ENCODE data around the gene PCSK4.

Gene PCSK4

DNA sequence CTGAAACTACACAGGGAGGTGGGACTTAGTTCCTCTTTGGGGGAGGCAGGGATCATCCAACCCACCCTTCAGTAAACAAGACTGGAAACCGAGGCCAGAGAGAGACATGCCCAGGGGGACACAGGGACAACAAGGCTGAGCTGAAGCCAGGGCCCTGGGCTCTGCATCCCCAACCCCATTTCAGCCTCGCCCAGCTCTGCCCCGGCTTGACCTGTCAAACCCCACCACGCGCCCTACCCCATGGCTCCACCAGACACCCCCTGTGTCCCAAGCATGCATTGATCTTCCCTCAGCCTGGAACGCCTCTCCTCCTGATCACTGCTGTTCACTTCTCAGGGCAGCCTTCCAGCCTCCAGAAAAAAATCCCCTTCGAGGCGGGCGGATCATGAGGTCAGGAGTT is 42.2 kb downstream of the PCSK4 start:
- no peak for TF ChIP-seq POLR2A (IDR thresholded peaks at IDR 0.05; ENCODE audit: low read length)
- DNase-seq, result no peak

- DNase-seq, result no peak
- TF ChIP-seq GATA1 (IDR thresholded peaks at IDR 0.05; ENCODE audit: low read depth, low read length) (no peak), POLR2A (IDR thresholded peaks at IDR 0.05; ENCODE audit: low read length) (no peak)
These were observed 42.6 kb downstream of the PCSK4 start for GRCh38 chr19:1447504-1447903.

DNA sequence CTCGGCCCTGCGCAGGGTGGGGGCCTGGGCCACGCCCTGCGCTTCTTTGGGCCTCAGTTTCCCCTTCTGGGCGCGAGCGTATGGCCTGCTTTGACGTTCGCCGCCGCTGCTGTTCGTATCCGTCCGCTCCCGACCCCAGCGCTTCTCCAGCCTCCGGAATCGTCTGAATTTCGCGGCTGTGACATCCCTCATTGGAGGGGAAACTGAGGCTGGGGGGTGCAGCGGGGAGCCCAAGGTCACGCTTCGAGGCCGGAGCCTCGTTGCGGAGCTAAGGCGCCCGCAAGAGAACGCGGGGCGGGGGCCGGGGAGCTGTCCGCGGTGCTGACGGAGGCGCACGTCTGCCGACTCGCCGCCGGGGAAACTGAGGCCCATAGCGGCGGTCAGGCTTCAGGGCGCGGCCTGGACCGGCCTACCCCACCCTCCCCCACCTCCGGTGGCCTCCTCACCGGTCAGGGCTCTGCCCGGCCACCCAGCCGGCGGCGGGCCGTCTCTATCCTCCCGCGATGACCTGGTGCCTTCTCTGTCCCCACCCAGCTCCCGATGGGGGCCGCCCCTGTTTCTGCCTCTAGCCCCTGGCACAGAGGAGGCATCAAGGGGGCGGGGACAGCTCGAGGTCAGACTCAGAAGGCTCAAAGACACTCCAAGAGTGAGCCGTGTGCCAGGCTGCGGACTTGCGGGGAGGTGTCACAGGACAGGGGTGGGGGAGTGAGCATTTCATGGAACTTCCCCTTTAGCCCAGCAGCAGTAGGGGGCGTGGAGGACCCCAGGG is 43.3 kb downstream of the PCSK4 start:
- DNase-seq, result peak in 1 of 2 experiments; percentile 49

DNA sequence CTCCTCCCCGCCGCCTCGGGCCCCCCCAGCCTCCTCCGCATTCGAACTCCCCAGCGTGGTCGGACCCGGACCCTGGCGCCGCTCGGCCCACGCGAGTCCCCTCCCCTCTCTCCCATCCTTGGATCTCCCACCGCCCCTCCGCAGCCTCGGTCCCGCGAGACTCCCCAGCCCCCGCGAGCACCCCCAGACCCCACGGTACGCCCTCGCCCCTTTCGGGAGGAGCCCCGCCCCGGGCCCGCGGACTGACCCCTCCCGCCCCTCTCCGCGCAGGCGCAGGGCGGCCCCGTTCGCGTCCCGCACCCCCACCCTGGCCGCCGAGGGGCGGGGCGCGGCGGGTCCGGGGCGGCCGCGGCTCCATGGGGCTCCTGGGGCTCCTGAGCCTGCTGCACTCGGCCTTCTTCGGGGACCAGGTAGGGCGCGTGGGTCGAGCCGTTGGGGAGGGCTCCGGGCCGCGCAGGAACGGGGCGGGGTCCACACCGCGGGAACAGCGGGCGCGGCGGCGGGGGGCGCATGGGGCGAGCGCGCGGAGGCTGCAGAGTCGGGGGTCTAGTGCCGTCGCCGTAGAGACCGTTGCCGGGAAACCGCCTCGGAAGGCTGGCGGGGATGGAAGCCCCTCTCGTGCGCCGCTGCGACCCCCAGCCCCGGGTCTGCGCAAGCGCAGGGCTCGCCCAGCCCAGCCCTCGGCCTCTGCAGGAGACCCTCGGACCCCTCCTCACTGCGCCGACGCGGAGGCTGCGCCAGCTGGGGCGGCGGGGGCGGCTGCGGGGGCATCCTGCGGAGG is 44.0 kb downstream of the PCSK4 start:
- peak in 1 of 2 experiments; percentile 31 for DNase-seq
- TF ChIP-seq POLR2A (IDR thresholded peaks at IDR 0.05; ENCODE audit: low read length) (no peak), GATA1 (IDR thresholded peaks at IDR 0.05; ENCODE audit: low read depth, low read length) (no peak)

More for the DNA sequence above, 43.3 kb downstream of the PCSK4 start:
- TF ChIP-seq GATA1 (IDR thresholded peaks at IDR 0.05; ENCODE audit: low read depth, low read length) (no peak), POLR2A (IDR thresholded peaks at IDR 0.05; ENCODE audit: low read length) (no peak)

- TF ChIP-seq POLR2A (IDR thresholded peaks at IDR 0.05; ENCODE audit: low read length) (no peak), GATA1 (IDR thresholded peaks at IDR 0.05; ENCODE audit: low read depth, low read length) (no peak)
- DNase-seq, result peak; percentile 72 to 85
These were observed 44.8 kb downstream of the PCSK4 start for GRCh38 chr19:1445185-1445931.

DNA sequence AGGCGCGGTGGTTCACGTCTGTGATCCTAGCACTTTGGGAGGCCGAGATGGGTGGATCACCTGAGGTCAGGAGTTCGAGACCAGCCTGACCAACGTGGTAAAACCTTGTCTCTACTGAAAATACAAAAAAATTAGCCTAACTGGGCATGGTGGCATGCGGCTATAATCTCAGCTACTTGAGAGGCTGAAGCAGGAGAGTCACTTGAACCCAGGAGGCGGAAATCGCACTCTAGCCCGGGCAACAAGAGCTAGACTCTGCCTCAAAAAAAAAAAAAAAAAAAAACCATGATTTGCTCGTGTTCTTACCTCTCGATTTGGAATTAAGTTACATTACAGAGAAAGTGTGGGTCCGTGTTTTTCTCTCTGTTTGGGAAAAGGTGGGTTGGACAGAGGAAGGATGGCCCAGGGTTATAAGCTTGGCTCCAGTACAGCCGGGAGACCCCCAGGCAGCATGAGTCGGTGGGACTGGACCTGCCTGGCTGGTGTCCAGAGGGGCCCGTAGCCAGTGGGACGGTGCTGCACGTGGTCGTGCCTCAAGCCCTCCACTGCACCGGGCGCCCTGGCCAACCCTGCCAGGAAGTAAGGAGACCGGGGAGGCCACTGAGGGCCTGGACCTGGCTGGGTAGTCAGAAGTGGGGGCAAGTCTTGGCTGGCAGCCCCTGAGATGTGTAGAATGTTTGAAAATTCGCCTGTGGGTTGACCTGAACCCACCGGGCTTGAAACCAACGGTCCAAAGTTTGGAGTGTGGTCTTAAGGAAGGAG is 48.3 kb downstream of the PCSK4 start:
- DNase-seq, result no peak
- TF ChIP-seq GATA1 (IDR thresholded peaks at IDR 0.05; ENCODE audit: low read depth, low read length), result no peak
- TF ChIP-seq POLR2A (IDR thresholded peaks at IDR 0.05; ENCODE audit: low read length), result no peak

GRCh38 chr19:1441022-1441426 is 49.1 kb downstream of the PCSK4 start:
- DNase-seq, result no peak

GRCh38 chr19:1440418-1440801 is 49.7 kb downstream of the PCSK4 start:
- no peak for TF ChIP-seq GATA1 (IDR thresholded peaks at IDR 0.05; ENCODE audit: low read depth, low read length)
- no peak for TF ChIP-seq POLR2A (IDR thresholded peaks at IDR 0.05; ENCODE audit: low read length)
- no peak for DNase-seq

More at GRCh38 chr19:1441022-1441426, 49.1 kb downstream of the PCSK4 start:
- TF ChIP-seq POLR2A (IDR thresholded peaks at IDR 0.05; ENCODE audit: low read length) (no peak), GATA1 (IDR thresholded peaks at IDR 0.05; ENCODE audit: low read depth, low read length) (no peak)

DNA sequence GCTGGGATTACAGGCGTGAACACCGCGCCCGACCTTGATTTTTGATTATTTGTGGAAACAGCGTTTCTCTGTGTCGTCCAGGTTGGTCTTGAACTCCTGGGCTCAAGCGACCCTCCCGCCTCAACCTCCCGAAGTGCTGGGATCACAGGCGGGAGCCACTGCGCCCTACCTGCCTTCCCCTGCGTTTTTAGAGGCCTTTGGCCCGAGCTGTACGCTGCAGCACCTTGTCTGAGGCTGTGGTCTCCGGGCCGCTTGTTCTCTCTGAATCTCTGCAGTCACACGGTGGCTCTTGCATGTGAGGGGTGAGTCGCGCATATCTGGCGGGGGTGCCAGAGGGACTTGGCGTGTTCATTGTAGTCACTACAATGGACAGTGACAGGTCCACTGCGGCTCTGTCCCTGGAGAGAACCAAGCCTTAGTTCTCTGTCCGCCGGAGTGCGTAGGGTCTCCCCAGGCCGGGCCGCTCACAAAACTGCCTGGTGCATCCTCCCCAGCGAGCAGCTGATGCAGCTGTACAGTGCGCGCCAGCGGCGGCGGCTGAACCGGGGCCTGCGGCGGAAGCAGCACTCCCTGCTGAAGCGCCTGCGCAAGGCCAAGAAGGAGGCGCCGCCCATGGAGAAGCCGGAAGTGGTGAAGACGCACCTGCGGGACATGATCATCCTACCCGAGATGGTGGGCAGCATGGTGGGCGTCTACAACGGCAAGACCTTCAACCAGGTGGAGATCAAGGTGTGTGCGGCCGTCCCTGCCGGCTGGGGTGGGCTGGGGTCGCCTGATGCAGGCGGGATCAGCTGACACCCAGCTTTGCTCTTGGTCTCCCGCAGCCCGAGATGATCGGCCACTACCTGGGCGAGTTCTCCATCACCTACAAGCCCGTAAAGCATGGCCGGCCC is 50.4 kb downstream of the PCSK4 start:
- peak in 1 of 2 experiments; percentile 29 for DNase-seq

- DNase-seq, result no peak
- no peak for TF ChIP-seq POLR2A (IDR thresholded peaks at IDR 0.05; ENCODE audit: low read length)
- no peak for TF ChIP-seq GATA1 (IDR thresholded peaks at IDR 0.05; ENCODE audit: low read depth, low read length)
These were observed 51.2 kb downstream of the PCSK4 start for GRCh38 chr19:1438933-1439354.

GRCh38 chr19:1438035-1438932 is 51.9 kb downstream of the PCSK4 start, which contains the start of gene RPS15:
RPS15 (plus strand) TSS chr19:1438396; CDS start chr19:1438426, 30 bp downstream.
- TF ChIP-seq POLR2A (IDR thresholded peaks at IDR 0.05; ENCODE audit: low read length) (peak; percentile 97), GATA1 (IDR thresholded peaks at IDR 0.05; ENCODE audit: low read depth, low read length) (no peak)
- DNase-seq, result peak; percentile 97 to 99

- no peak for DNase-seq
These were observed 52.5 kb downstream of the PCSK4 start for GRCh38 chr19:1437609-1438008.

More at GRCh38 chr19:1437609-1438008, 52.5 kb downstream of the PCSK4 start:
- TF ChIP-seq GATA1 (IDR thresholded peaks at IDR 0.05; ENCODE audit: low read depth, low read length), result no peak
- TF ChIP-seq POLR2A (IDR thresholded peaks at IDR 0.05; ENCODE audit: low read length), result no peak

Data from erythroblast (primary cell).